ENCODE measurements around the gene COL4A1.

The COL4A1 gene

GRCh38 chr13:110306960-110307766, at the start of gene COL4A1, which contains the start of gene COL4A2:
Gene COL4A1, minus strand, starts transcription at chr13:110307157. Its CDS starts 130 bp downstream, at chr13:110307027.
Gene COL4A2, plus strand, starts transcription at chr13:110307284. Its CDS starts 620 bp downstream, at chr13:110307904.
- DNase-seq (ENCODE audit: low spot score in 2 of 2) (no peak), ATAC-seq (ENCODE audit: low read depth) (no peak)
- H3K4me3 Mint-ChIP-seq, result no peak within 1 kb of the TSS
- no peaks in the 10 kb centered on the region for H3K9me3 Mint-ChIP-seq
- H3K27ac Mint-ChIP-seq, result no peak within 1 kb of the TSS
- peaks cover 2% of the 10 kb centered on the region for H3K4me1 Mint-ChIP-seq
- no peaks in the 10 kb centered on the region for H3K36me3 Mint-ChIP-seq
- peaks cover 28% of the 10 kb centered on the region for H3K27me3 Mint-ChIP-seq

DNA sequence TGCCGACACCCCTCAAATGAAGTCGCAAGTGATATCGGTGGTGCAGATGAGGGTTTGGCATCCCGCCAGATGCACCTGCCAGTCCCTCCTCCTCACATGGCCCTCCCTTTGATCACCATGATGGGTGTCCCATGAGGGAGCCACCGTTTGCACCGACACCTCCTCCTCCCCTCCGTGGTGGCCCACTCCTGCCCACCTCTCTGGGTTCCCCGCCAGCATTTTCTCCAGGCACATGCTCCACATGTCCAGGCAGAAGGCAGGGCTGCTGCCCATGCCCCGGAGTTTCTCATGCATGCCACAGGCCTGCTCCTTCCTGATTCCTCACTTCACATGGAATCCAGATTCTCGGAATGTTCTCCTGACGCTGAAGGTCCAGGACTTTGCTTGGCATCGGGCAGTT, 49.4 kb upstream of the COL4A1 start:
- Mint-ChIP-seq H3K9me3 (no peaks in the 10 kb centered on the region), H3K4me3 (no peak overlapping the region), H3K4me1 (no peaks in the 10 kb centered on the region), H3K27me3 (peaks cover 4% of the 10 kb centered on the region), H3K36me3 (no peaks in the 10 kb centered on the region), H3K27ac (no peak overlapping the region)
- no peak for ATAC-seq (ENCODE audit: low read depth)
- DNase-seq (ENCODE audit: low spot score in 2 of 2), result no peak

GRCh38 chr13:110354715-110355473, 47.9 kb upstream of the COL4A1 start:
- no peak overlapping the region for H3K27ac Mint-ChIP-seq
- no peaks in the 10 kb centered on the region for H3K4me1 Mint-ChIP-seq
- no peak for ATAC-seq (ENCODE audit: low read depth)
- H3K9me3 Mint-ChIP-seq, result no peaks in the 10 kb centered on the region
- DNase-seq (ENCODE audit: low spot score in 2 of 2), result no peak
- peaks cover 4% of the 10 kb centered on the region for H3K27me3 Mint-ChIP-seq
- H3K4me3 Mint-ChIP-seq, result no peak overlapping the region
- no peaks in the 10 kb centered on the region for H3K36me3 Mint-ChIP-seq

DNA sequence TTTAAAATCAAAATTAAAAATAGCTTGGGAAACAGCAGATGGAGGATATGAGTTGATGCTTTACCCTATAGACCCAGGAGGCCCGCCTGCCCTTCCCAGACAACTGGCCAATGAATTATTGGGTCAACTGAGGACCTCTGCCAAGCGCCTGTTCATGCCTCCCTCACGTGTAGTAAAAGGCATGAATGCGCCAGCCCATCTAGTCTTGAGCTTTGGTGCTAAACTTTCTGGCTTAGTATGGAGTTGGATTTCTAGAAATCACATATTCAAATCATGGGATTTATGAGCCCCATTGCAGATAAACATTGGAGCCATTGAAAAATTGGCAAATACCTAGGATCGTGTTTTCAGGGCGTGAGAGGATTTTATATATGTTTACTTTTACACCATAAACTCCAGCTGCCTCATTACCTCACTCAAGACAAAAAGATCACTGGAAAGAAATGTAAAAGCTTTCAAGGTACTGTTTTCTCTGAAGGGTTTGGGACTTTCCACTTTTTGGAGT, 47.2 kb upstream of the COL4A1 start:
- no peaks in the 10 kb centered on the region for H3K36me3 Mint-ChIP-seq
- DNase-seq (ENCODE audit: low spot score in 2 of 2) (no peak), ATAC-seq (ENCODE audit: low read depth) (no peak)
- H3K4me1 Mint-ChIP-seq, result no peaks in the 10 kb centered on the region
- H3K27ac Mint-ChIP-seq, result no peak overlapping the region
- no peak overlapping the region for H3K4me3 Mint-ChIP-seq
- no peaks in the 10 kb centered on the region for H3K9me3 Mint-ChIP-seq
- H3K27me3 Mint-ChIP-seq, result peaks cover 4% of the 10 kb centered on the region

GRCh38 chr13:110353339-110353977, 46.5 kb upstream of the COL4A1 start:
- Mint-ChIP-seq H3K36me3 (no peaks in the 10 kb centered on the region), H3K4me1 (no peaks in the 10 kb centered on the region), H3K27ac (no peak overlapping the region), H3K4me3 (no peak overlapping the region), H3K27me3 (peaks cover 4% of the 10 kb centered on the region), H3K9me3 (no peaks in the 10 kb centered on the region)
- ATAC-seq (ENCODE audit: low read depth), result no peak
- no peak for DNase-seq (ENCODE audit: low spot score in 2 of 2)

GRCh38 chr13:110352735-110353134, 45.8 kb upstream of the COL4A1 start:
- no peak overlapping the region for H3K4me3 Mint-ChIP-seq
- DNase-seq (ENCODE audit: low spot score in 2 of 2) (no peak), ATAC-seq (ENCODE audit: low read depth) (no peak)
- no peaks in the 10 kb centered on the region for H3K4me1 Mint-ChIP-seq
- no peak overlapping the region for H3K27ac Mint-ChIP-seq
- no peaks in the 10 kb centered on the region for H3K9me3 Mint-ChIP-seq
- no peaks in the 10 kb centered on the region for H3K36me3 Mint-ChIP-seq
- H3K27me3 Mint-ChIP-seq, result peaks cover 4% of the 10 kb centered on the region

- Mint-ChIP-seq H3K27me3 (peaks cover 4% of the 10 kb centered on the region), H3K36me3 (no peaks in the 10 kb centered on the region), H3K9me3 (no peaks in the 10 kb centered on the region), H3K4me1 (no peaks in the 10 kb centered on the region), H3K4me3 (no peak overlapping the region), H3K27ac (no peak overlapping the region)
- ATAC-seq (ENCODE audit: low read depth), result no peak
- DNase-seq (ENCODE audit: low spot score in 2 of 2), result no peak
Measured at GRCh38 chr13:110351636-110352420, 44.9 kb upstream of the COL4A1 start.

- ATAC-seq (ENCODE audit: low read depth) (no peak), DNase-seq (ENCODE audit: low spot score in 2 of 2) (no peak)
- Mint-ChIP-seq H3K36me3 (no peaks in the 10 kb centered on the region), H3K27me3 (peaks cover 6% of the 10 kb centered on the region), H3K27ac (no peak overlapping the region), H3K9me3 (no peaks in the 10 kb centered on the region), H3K4me1 (no peaks in the 10 kb centered on the region), H3K4me3 (no peak overlapping the region)
Measured at GRCh38 chr13:110350509-110350908, 43.6 kb upstream of the COL4A1 start.

DNA sequence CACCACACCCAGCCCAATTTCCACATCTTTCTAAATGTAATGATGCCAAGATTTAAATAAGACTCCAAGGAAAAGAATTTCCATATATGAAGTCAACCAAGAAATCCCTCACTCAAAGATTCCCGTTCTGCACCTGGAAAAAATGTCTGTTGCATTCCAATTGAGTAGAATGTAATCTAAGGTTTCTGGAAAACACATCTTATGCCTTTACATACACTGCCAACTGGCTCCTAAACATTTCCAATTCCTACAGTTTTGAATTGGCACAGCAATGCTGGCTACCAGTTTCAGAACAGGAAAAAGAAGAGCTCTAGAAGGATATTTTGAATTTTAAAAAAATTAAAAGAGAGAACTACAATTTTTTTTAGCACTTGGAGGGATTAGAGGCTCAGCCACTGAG, 43.1 kb upstream of the COL4A1 start:
- H3K27me3 Mint-ChIP-seq, result peaks cover 6% of the 10 kb centered on the region
- no peak for DNase-seq (ENCODE audit: low spot score in 2 of 2)
- no peaks in the 10 kb centered on the region for H3K36me3 Mint-ChIP-seq
- ATAC-seq (ENCODE audit: low read depth), result no peak
- H3K27ac Mint-ChIP-seq, result no peak overlapping the region
- no peaks in the 10 kb centered on the region for H3K9me3 Mint-ChIP-seq
- no peak overlapping the region for H3K4me3 Mint-ChIP-seq
- H3K4me1 Mint-ChIP-seq, result no peaks in the 10 kb centered on the region

DNA sequence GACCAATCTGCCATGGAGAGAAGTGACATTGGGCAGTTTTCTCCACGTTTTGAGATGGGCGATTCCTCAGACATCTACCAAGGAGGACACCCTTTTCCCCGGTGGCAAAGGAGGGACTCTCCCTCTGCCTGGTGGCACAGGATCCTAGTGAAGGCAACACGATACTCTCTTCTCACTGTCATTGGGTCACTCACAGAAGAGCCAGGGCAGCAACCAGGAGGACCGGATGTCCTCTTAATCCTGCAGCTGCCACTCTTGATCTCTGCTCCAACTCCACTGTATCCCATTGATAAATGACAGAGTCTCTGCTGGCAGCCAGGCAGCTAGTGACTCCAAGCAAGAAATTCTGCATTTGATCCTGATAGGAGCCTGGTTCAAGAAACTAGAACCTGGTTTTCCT, 42.3 kb upstream of the COL4A1 start:
- Mint-ChIP-seq H3K27me3 (peaks cover 6% of the 10 kb centered on the region), H3K4me1 (no peaks in the 10 kb centered on the region), H3K4me3 (no peak overlapping the region), H3K9me3 (peaks cover 2% of the 10 kb centered on the region), H3K27ac (no peak overlapping the region), H3K36me3 (no peaks in the 10 kb centered on the region)
- ATAC-seq (ENCODE audit: low read depth), result no peak
- no peak for DNase-seq (ENCODE audit: low spot score in 2 of 2)

DNA sequence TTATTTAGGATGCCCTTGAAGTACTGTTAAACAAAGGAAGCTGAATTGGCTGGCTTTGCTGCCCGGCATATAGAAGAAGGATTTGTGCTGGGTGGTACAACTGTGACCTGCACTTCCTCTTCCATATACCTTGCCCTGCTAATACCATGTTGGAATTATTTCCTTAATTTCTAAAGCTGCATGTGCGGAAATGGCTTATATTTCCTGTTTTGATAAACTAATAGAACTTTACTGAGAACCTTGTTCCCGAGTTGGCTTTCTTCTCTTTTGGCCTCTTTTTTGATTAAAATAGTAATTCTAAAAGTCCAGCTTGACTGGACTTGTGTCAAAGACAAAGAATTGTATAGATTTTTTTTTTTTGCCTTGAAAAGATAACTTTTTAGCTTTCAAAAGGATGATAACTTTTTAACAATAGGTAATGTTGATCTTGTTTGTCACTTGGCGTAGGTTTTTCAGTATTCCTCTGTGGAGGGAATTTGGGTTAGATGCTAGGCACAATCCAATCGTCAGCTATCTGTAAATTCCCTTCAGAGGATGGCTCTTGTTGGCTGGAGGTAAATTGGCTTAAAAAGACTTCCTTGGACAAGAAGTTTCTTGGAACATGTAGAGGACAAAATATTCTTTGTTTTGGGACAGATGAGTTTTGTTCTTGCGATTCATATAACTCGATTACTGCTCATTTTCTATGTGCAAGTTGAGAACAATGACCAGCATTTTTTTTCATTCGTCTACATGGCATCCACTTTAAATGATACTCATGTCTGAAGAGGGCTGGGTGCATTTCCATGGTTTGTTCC, 41.5 kb upstream of the COL4A1 start:
- no peak for ATAC-seq (ENCODE audit: low read depth)
- Mint-ChIP-seq H3K4me3 (no peak overlapping the region), H3K4me1 (no peaks in the 10 kb centered on the region), H3K36me3 (no peaks in the 10 kb centered on the region), H3K27ac (no peak overlapping the region), H3K9me3 (peaks cover 2% of the 10 kb centered on the region), H3K27me3 (peaks cover 6% of the 10 kb centered on the region)
- no peak for DNase-seq (ENCODE audit: low spot score in 2 of 2)

DNA sequence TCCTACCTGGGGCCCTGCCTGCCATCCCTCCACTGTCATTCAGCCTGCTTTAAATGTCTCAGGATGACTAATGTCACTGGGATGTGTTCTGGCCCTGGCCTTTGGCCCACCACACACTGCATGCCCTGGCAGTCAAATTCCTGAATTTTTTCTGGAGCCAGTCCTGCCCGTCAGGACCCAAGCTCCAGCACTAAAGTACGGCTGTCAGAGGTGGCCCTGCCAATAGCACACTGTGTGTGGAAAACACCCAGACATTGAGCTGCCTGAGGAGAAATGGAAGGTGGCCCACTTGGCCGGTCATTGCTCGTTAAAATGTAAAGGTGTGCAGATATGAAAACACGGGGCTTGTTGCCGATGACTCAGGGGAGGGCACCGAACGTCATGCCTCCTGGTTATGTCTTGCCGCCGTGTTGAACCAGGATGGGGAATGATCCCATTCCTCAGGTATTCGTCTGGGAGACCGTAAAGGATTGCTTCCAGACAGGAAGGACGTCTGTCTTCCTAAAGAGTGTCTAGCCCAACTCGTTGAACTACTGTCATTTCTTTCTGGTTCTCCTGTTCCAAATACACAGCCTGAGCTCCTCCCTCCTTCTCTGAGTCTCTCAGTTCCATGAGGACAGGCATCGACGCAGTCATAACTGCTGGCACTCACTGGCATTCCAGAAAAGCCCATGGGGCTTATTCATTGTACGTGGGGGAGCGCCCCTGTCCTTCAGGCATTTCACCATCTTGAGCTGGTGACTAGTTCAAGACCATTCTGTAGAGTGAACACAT, 40.8 kb upstream of the COL4A1 start:
- Mint-ChIP-seq H3K27me3 (peaks cover 6% of the 10 kb centered on the region), H3K4me3 (no peak overlapping the region), H3K9me3 (peaks cover 2% of the 10 kb centered on the region), H3K36me3 (no peaks in the 10 kb centered on the region), H3K27ac (no peak overlapping the region), H3K4me1 (no peaks in the 10 kb centered on the region)
- DNase-seq (ENCODE audit: low spot score in 2 of 2), result no peak
- no peak for ATAC-seq (ENCODE audit: low read depth)
